NB4 (cell line): ENCODE results near the gene MIDN.

Experiments
- MAX ChIP-seq: IDR thresholded peaks from 2 replicates; pipeline ENCODE4 v1.6.1; 2011; ENCODE audit warnings: low read depth, low read length
- POLR2A ChIP-seq: IDR thresholded peaks from 2 replicates; pipeline ENCODE4 v1.6.1; 2011; ENCODE audit warnings: mild to moderate bottlenecking; ENCODE audit not compliant: insufficient read length; ENCODE audit errors: extremely low read depth
- TF ChIP-seq, protein P1 (sequence below): IDR thresholded peaks from one replicate; pipeline ENCODE4 v1.5.1; 2012; ENCODE audit warnings: low read depth, low read length

GRCh38 chr19:1225440-1226226, 22.8 kb upstream of the MIDN start:
- TF ChIP-seq, protein P1, sequence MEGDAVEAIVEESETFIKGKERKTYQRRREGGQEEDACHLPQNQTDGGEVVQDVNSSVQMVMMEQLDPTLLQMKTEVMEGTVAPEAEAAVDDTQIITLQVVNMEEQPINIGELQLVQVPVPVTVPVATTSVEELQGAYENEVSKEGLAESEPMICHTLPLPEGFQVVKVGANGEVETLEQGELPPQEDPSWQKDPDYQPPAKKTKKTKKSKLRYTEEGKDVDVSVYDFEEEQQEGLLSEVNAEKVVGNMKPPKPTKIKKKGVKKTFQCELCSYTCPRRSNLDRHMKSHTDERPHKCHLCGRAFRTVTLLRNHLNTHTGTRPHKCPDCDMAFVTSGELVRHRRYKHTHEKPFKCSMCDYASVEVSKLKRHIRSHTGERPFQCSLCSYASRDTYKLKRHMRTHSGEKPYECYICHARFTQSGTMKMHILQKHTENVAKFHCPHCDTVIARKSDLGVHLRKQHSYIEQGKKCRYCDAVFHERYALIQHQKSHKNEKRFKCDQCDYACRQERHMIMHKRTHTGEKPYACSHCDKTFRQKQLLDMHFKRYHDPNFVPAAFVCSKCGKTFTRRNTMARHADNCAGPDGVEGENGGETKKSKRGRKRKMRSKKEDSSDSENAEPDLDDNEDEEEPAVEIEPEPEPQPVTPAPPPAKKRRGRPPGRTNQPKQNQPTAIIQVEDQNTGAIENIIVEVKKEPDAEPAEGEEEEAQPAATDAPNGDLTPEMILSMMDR = no peak
- no peak for TF ChIP-seq MAX
- TF ChIP-seq POLR2A = no peak
